HS-5 (cell line): ENCODE results near the gene SRGAP1.
A peak's percentile ranks its signal among the peaks of the same experiment; 100 is the strongest.
"Not testable (repeated sequence)": the region's sequence is repeated elsewhere in the genome, so short reads cannot be mapped to it uniquely, and the experiment has no call there.

Experiments
- DNase-seq: peaks from one replicate; pipeline ENCODE4 v3.0.0-alpha.2; 2012; ENCODE audit warnings: low read depth

SRGAP1 gene

GRCh38 chr12:64085996-64086395 is 241.5 kb downstream of the SRGAP1 start:
- DNase-seq, result no peak

GRCh38 chr12:64086946-64087345 is 242.4 kb downstream of the SRGAP1 start:
- no peak for DNase-seq

GRCh38 chr12:64087761-64088160 is 243.3 kb downstream of the SRGAP1 start:
- DNase-seq, result no peak

GRCh38 chr12:64088431-64089349 is 244.2 kb downstream of the SRGAP1 start:
- peak; percentile 100 for DNase-seq

GRCh38 chr12:64090047-64090446 is 245.5 kb downstream of the SRGAP1 start:
- no peak for DNase-seq

GRCh38 chr12:64091186-64091585 is 246.7 kb downstream of the SRGAP1 start:
- DNase-seq, result no peak

GRCh38 chr12:64092507-64093196 is 248.2 kb downstream of the SRGAP1 start:
- no peak for DNase-seq

GRCh38 chr12:64093689-64094088 is 249.2 kb downstream of the SRGAP1 start:
- DNase-seq, result no peak

GRCh38 chr12:64097366-64098105 is 253.0 kb downstream of the SRGAP1 start:
- no peak for DNase-seq

- DNase-seq, result peak; percentile 54
Observed at GRCh38 chr12:64098709-64099354, 254.3 kb downstream of the SRGAP1 start.

- peak; percentile 89 for DNase-seq
Observed at GRCh38 chr12:64099397-64099796, 254.9 kb downstream of the SRGAP1 start.

GRCh38 chr12:64102339-64102738 is 257.8 kb downstream of the SRGAP1 start:
- DNase-seq, result no peak

- DNase-seq, result no peak
Observed at GRCh38 chr12:64103825-64104740, 259.6 kb downstream of the SRGAP1 start.

GRCh38 chr12:64105026-64105425 is 260.5 kb downstream of the SRGAP1 start:
- DNase-seq, result no peak

- DNase-seq, result no peak
Observed at GRCh38 chr12:64107776-64108175, 263.3 kb downstream of the SRGAP1 start.

GRCh38 chr12:64109706-64110105 is 265.2 kb downstream of the SRGAP1 start:
- no peak for DNase-seq

GRCh38 chr12:64110864-64111263 is 266.4 kb downstream of the SRGAP1 start:
- no peak for DNase-seq

GRCh38 chr12:64116969-64117368 is 272.5 kb downstream of the SRGAP1 start:
- DNase-seq, result no peak

- DNase-seq, result no peak
Observed at GRCh38 chr12:64120568-64120967, 276.1 kb downstream of the SRGAP1 start.

GRCh38 chr12:64121086-64121485 is 276.6 kb downstream of the SRGAP1 start:
- not testable (repeated sequence) for DNase-seq

- DNase-seq, result no peak
Observed at GRCh38 chr12:64122154-64122553, 277.7 kb downstream of the SRGAP1 start.
